ENCODE results near the gene KCTD21.

KCTD21 gene

GRCh38 chr11:78218707-78219492, 30.5 kb upstream of the KCTD21 start:
- DNase-seq: no peak

- DNase-seq: no peak
Measured at GRCh38 chr11:78217650-78218541, 29.5 kb upstream of the KCTD21 start.

GRCh38 chr11:78216571-78217287, 28.3 kb upstream of the KCTD21 start:
- DNase-seq: no peak

GRCh38 chr11:78216021-78216420, 27.6 kb upstream of the KCTD21 start:
- no peak for DNase-seq

- no peak for DNase-seq
Measured at GRCh38 chr11:78214331-78215194, 26.1 kb upstream of the KCTD21 start.

GRCh38 chr11:78213526-78214330, 25.3 kb upstream of the KCTD21 start:
- no peak for DNase-seq

- no peak for DNase-seq
Measured at GRCh38 chr11:78212586-78213371, 24.4 kb upstream of the KCTD21 start.

GRCh38 chr11:78211565-78211964, 23.1 kb upstream of the KCTD21 start:
- DNase-seq: no peak

- no peak for DNase-seq
Measured at GRCh38 chr11:78210000-78210608, 21.7 kb upstream of the KCTD21 start.

GRCh38 chr11:78209478-78209877, 21.1 kb upstream of the KCTD21 start:
- DNase-seq: no peak

- peak; percentile 27 for DNase-seq
Measured at GRCh38 chr11:78208257-78209165, 20.1 kb upstream of the KCTD21 start.

- DNase-seq: no peak
Measured at GRCh38 chr11:78207532-78208256, 19.3 kb upstream of the KCTD21 start.

- DNase-seq: no peak
Measured at GRCh38 chr11:78205691-78206090, 17.3 kb upstream of the KCTD21 start.

GRCh38 chr11:78205256-78205655, 16.8 kb upstream of the KCTD21 start:
- DNase-seq: no peak

GRCh38 chr11:78203184-78203583, 14.8 kb upstream of the KCTD21 start:
- no peak for DNase-seq

GRCh38 chr11:78202733-78203167, 14.3 kb upstream of the KCTD21 start:
- DNase-seq: no peak

- no peak for DNase-seq
Measured at GRCh38 chr11:78201096-78201818, 12.8 kb upstream of the KCTD21 start.

GRCh38 chr11:78200553-78200952, 12.1 kb upstream of the KCTD21 start:
- DNase-seq: no peak

Data from MV-4-11 (cell line).